ENCODE measurements around the gene DIP2B.

- TF ChIP-seq SUZ12 (IDR thresholded peaks at IDR 0.05; ENCODE audit: extremely low read depth, insufficient read depth, insufficient read length) (no peak), YY1 (IDR thresholded peaks at IDR 0.05; ENCODE audit: insufficient read depth, insufficient read length) (no peak), ZNF274 (IDR thresholded peaks at IDR 0.05; ENCODE audit: low read depth, low read length) (no peak)
Measured at GRCh38 chr12:50589650-50590435, 85.1 kb downstream of the DIP2B start.
